PC-9 (cell line): Measurements from ENCODE around the gene TOR1A. TPM values are rescaled to one million over a fixed set of nuclear protein-coding genes. Genes with fewer than 3 reads are reported as not detected.
A peak's percentile ranks its signal among the peaks of the same experiment; 100 is the strongest.

Experiments used
- BruUV-seq: library from RNA; stranded (reverse); fragments of 400-500 nt; replicated peaks from 2 replicates; lab custom pipeline; 2021; lab: Mats Ljungman, UMichigan
- CTCF ChIA-PET: fragments of 300-600 bp; sonication (Branson Sonifier 250); formaldehyde crosslinking; loops from one replicate; lab custom pipeline; 2022; ENCODE audit warnings: antibody characterized with exemption; lab: Charles Lee
- POLR2A ChIA-PET: fragments of 300-600 bp; sonication (Branson Sonifier 250); formaldehyde crosslinking; loops from one replicate; lab custom pipeline; 2022; ENCODE audit warnings: antibody characterized with exemption; ENCODE audit not compliant: unreplicated experiment; lab: Charles Lee
- DNase-seq, 2 experiments: peaks; one replicate each; pipeline versions ENCODE4 v3.0.0 to v3.0.0-alpha.2; 2015 to 2022; ENCODE audit warnings: mixed read lengths in 1 of 2
- H2AFZ ChIP-seq: fragments of 200-600 bp; sonication (generic); 2 replicates; pipeline ENCODE4 v1.8.1; 2017; ENCODE audit warnings: antibody characterized with exemption
- H3F3A ChIP-seq: fragments of 200-600 bp; sonication (generic); 2 replicates; pipeline ENCODE4 v1.8.1; 2017; ENCODE audit warnings: antibody characterized with exemption, mild to moderate bottlenecking, low read depth; ENCODE audit not compliant: insufficient read depth
- H3K27ac ChIP-seq: fragments of 200-600 bp; sonication (generic); 2 replicates; pipeline ENCODE4 v1.6.1; 2016; ENCODE audit warnings: mixed run types
- H3K27me3 ChIP-seq: fragments of 200-600 bp; sonication (generic); 2 replicates; pipeline ENCODE4 v1.6.1; 2016; ENCODE audit warnings: low read depth, mixed run types; ENCODE audit not compliant: insufficient read depth
- H3K36me3 ChIP-seq: fragments of 200-600 bp; sonication (generic); 2 replicates; pipeline ENCODE4 v1.6.1; 2016; ENCODE audit warnings: low read depth, mixed run types
- H3K4me1 ChIP-seq: fragments of 200-600 bp; sonication (generic); replicated peaks from 2 replicates; pipeline ENCODE4 v1.6.1; 2016; ENCODE audit warnings: mixed run types; ENCODE audit not compliant: insufficient read depth
- H3K4me2 ChIP-seq: fragments of 200-600 bp; sonication (generic); 2 replicates; pipeline ENCODE4 v1.6.1; 2017; ENCODE audit warnings: mixed run types
- H3K4me3 ChIP-seq: fragments of 200-600 bp; sonication (generic); 2 replicates; pipeline ENCODE4 v1.6.1; 2016; ENCODE audit warnings: mixed run types
- H3K79me2 ChIP-seq: fragments of 200-600 bp; sonication (generic); 2 replicates; pipeline ENCODE4 v1.6.1; 2017; ENCODE audit warnings: low read depth, mixed run types
- H3K9me2 ChIP-seq: fragments of 200-600 bp; sonication (generic); 2 replicates; pipeline ENCODE4 v1.8.1; 2017; ENCODE audit warnings: mild to moderate bottlenecking; ENCODE audit not compliant: insufficient read depth
- H3K9me3 ChIP-seq: fragments of 200-600 bp; sonication (generic); 2 replicates; pipeline ENCODE4 v1.8.1; 2016; ENCODE audit warnings: low read depth; ENCODE audit not compliant: insufficient read depth
- H4K20me1 ChIP-seq: fragments of 200-600 bp; sonication (generic); 2 replicates; pipeline ENCODE4 v1.8.1; 2017; ENCODE audit not compliant: insufficient read depth
- CTCF ChIP-seq: fragments of 200-600 bp; sonication (generic); conservative IDR thresholded peaks from 2 replicates; pipeline ENCODE4 v1.6.1; 2017; ENCODE audit warnings: mixed run types, antibody characterized with exemption, mild to moderate bottlenecking, moderate library complexity
- EZH2 ChIP-seq: fragments of 200-600 bp; sonication (generic); IDR thresholded peaks from 2 replicates; pipeline ENCODE4 v1.8.0; 2017; ENCODE audit warnings: antibody characterized with exemption, low read depth
- intact Hi-C: fragments of 100-400 bp; cut with micrococcal nuclease; formaldehyde crosslinking; loops from one replicate; pipeline ENCODE4 v1.10.0; 2022; ENCODE audit not compliant: unreplicated experiment
- total RNA-seq: library from RNA; stranded (reverse); gene quantifications from 2 replicates; pipeline ENCODE4 v1.2.3, GENCODE V29; 2021

The TOR1A gene
- total RNA-seq, 1 experiment from 2014 or later, result 43.5 TPM

GRCh38 chr9:129779560-129780190 is 44.3 kb downstream of the TOR1A start:
- ChIA-PET POLR2A (no interaction called here), CTCF (no interaction called here)
- Histone ChIP-seq H3K27ac (no peak overlapping the region), H3K36me3 (no peaks in the 10 kb centered on the region), H3K9me3 (no peaks in the 10 kb centered on the region), H3K27me3 (no peaks in the 10 kb centered on the region), H3K4me3 (no peak overlapping the region), H4K20me1 (no peaks in the 10 kb centered on the region), H3K9me2 (no peaks in the 10 kb centered on the region), H3K4me2 (no peak overlapping the region), H3K4me1 (peaks cover 68% of the 10 kb centered on the region), H3K79me2 (no peaks in the 10 kb centered on the region), H3F3A (peaks cover 30% of the 10 kb centered on the region), H2AFZ (no peak overlapping the region)
- TF ChIP-seq CTCF (no peak), EZH2 (no peak)
- intact Hi-C loops, result no loop called here
- DNase-seq, result no peak
- no TSS peak for BruUV-seq

GRCh38 chr9:129778469-129778868 is 45.5 kb downstream of the TOR1A start:
- Histone ChIP-seq H3K9me3 (no peaks in the 10 kb centered on the region), H3K79me2 (no peaks in the 10 kb centered on the region), H3K4me2 (0 out of 2 replicates have a peak overlapping the region, but pooled peaks have one; percentile 72), H3K36me3 (no peaks in the 10 kb centered on the region), H3K4me3 (no peak overlapping the region), H3K9me2 (no peaks in the 10 kb centered on the region), H4K20me1 (no peaks in the 10 kb centered on the region), H3F3A (peaks cover 33% of the 10 kb centered on the region), H2AFZ (no peak overlapping the region), H3K27me3 (no peaks in the 10 kb centered on the region), H3K27ac (peak overlapping the region; percentile 71), H3K4me1 (peaks cover 77% of the 10 kb centered on the region)
- TF ChIP-seq EZH2 (no peak), CTCF (no peak)
- intact Hi-C loops, result no loop called here
- CTCF ChIA-PET, result interaction anchor here (0.6 to 2.8 kb wide), 4 partner anchors 27 to 44 kb away, joined by 3 to 24 read pairs (median 13); no protein-coding TSS in a partner anchor
- peak in 1 of 2 experiments; percentile 63 for DNase-seq
- POLR2A ChIA-PET, result interaction anchor here (0.6 to 0.8 kb wide), 2 partner anchors 29 to 292 kb away, joined by 4 to 21 read pairs; no protein-coding TSS in a partner anchor
- BruUV-seq, result no TSS peak

GRCh38 chr9:129777769-129778130 is 46.2 kb downstream of the TOR1A start:
- H3K79me2 ChIP-seq, result no peaks in the 10 kb centered on the region
- no peak for DNase-seq
- H3K27ac ChIP-seq, result peak overlapping the region; percentile 71
- CTCF ChIA-PET, result interaction anchor here (0.6 to 2.8 kb wide), 4 partner anchors 18 to 44 kb away, joined by 3 to 24 read pairs (median 10); no protein-coding TSS in a partner anchor
- no peak overlapping the region for H3K4me3 ChIP-seq
- TF ChIP-seq CTCF (no peak), EZH2 (no peak)
- peaks cover 84% of the 10 kb centered on the region for H3K4me1 ChIP-seq
- H3K4me2 ChIP-seq, result peak overlapping the region; percentile 72
- H4K20me1 ChIP-seq, result no peaks in the 10 kb centered on the region
- H2AFZ ChIP-seq, result no peak overlapping the region
- peaks cover 40% of the 10 kb centered on the region for H3F3A ChIP-seq
- BruUV-seq, result TSS peak; percentile 88
- POLR2A ChIA-PET, result interaction anchor here (0.6 to 1.3 kb wide), 4 partner anchors 25 to 637 kb away, joined by 3 to 28 read pairs (median 6); partner anchors contain the start of genes NTMT1 and PTGES
- no peaks in the 10 kb centered on the region for H3K9me3 ChIP-seq
- no peaks in the 10 kb centered on the region for H3K9me2 ChIP-seq
- no peaks in the 10 kb centered on the region for H3K36me3 ChIP-seq
- intact Hi-C loops, result loop anchor here (1.0 kb wide), 3 partner anchors 15 to 39 kb away; no protein-coding TSS in a partner anchor
- no peaks in the 10 kb centered on the region for H3K27me3 ChIP-seq
